Transverse colon (tissue), 4 donors: ENCODE data around the gene MAPK1. TPM values are rescaled to one million over a fixed set of nuclear protein-coding genes. Genes with fewer than 3 reads are reported as not detected.
"Not testable (repeated sequence)": the region's sequence is repeated elsewhere in the genome, so short reads cannot be mapped to it uniquely, and the experiment has no call there.

Experiments
- DNase-seq: peaks from one replicate; pipeline ENCODE4 v3.0.0-alpha.2; 2019
- H3K27ac ChIP-seq, 4 donors: fragments of 200-600 bp; sonication (generic); 2 replicates each; pipeline ENCODE4 v1.5.1; 2016 to 2018; ENCODE audit warnings: inconsistent platforms in 4 of 4
- H3K27me3 ChIP-seq: fragments of 200-600 bp; sonication (generic); 2 replicates; pipeline ENCODE4 v1.5.1; 2017; ENCODE audit warnings: inconsistent platforms
- H3K36me3 ChIP-seq, 4 donors: fragments of 200-600 bp; sonication (generic); 2 replicates each; pipeline ENCODE4 v1.5.1; 2017 to 2019; ENCODE audit warnings: inconsistent platforms in 4 of 4
- H3K4me1 ChIP-seq, 4 donors: fragments of 200-600 bp; sonication (generic); 2 replicates each; pipeline ENCODE4 v1.5.1; 2017 to 2020; ENCODE audit warnings: inconsistent platforms in 4 of 4
- H3K4me3 ChIP-seq, 4 donors: fragments of 200-600 bp; sonication (generic); 1 replicate in 1 of 4; 2 replicates in 3 of 4; pipeline versions ENCODE4 v1.5.1 to v1.6.1; 2017 to 2019; ENCODE audit warnings: inconsistent platforms in 4 of 4
- H3K9me3 ChIP-seq, 2 donors: fragments of 200-600 bp; sonication (generic); 2 replicates each; pipeline ENCODE4 v1.5.1; 2017 to 2019; ENCODE audit warnings: inconsistent platforms in 2 of 2
- EP300 ChIP-seq: sonication (generic); formaldehyde crosslinking; IDR thresholded peaks from one replicate; pipeline ENCODE4 v1.6.1; 2017; ENCODE audit warnings: antibody characterized with exemption, low read depth
- POLR2A ChIP-seq: fragments of 450-650 bp; IDR thresholded peaks from one replicate; pipeline ENCODE4 v1.6.1; 2016; ENCODE audit warnings: antibody characterized with exemption, mild to moderate bottlenecking, moderate library complexity
- POLR2AphosphoS5 ChIP-seq, 3 donors: sonication (generic); formaldehyde crosslinking; IDR thresholded peaks; one replicate each; pipeline ENCODE4 v1.6.1; 2016; ENCODE audit warnings: antibody characterized with exemption in 3 of 3
- WGBS, 2 donors: methylation state at CpG; one replicate each; pipeline ENCODE4 v1.1.5; 2018; ENCODE audit warnings: low coverage in 1 of 2; 5-methylcytosine and 5-hydroxymethylcytosine counted together
- in situ Hi-C, 4 donors: fragments of 200-750 bp; cut with MboI; loops; one replicate each; pipeline versions ENCODE4 v1.15.0 to v1.15.1; 2017; ENCODE audit warnings: low sequenced_read_pairs in 3 of 4, low pct_ligation_motif_present in 1 of 4, low pct_unique_long_range_greater_than_20kb in 1 of 4
- intact Hi-C: fragments of 100-400 bp; cut with DNase I; formaldehyde crosslinking; loops from one replicate; pipeline ENCODE4 v1.15.1; 2023; ENCODE audit warnings: low total_unique reads
- total RNA-seq, 4 donors: library from RNA; depleted of rRNA; stranded (reverse); fragments of >200 nt; gene quantifications; one replicate each; pipeline ENCODE4 v1.1.0, GENCODE V29; 2016
- TF ChIP-seq, protein P1 (sequence below), 5 experiments: fragments of 200-600 bp in 3 of 5; fragments of 450-650 bp in 2 of 5; sonication (generic) in 3 of 5; IDR thresholded peaks; 1 replicate in 2 of 5; 2 replicates in 3 of 5; pipeline ENCODE4 v1.5.1; 2016 to 2017; ENCODE audit warnings: antibody characterized with exemption in 5 of 5, inconsistent platforms in 3 of 5, mild to moderate bottlenecking in 2 of 5, moderate library complexity in 1 of 5

The MAPK1 gene
- total RNA-seq, 4 donors from 2014 or later: 37.1 to 303 (median 57.0) TPM

GRCh38 chr22:21754523-21754922, 112.9 kb downstream of the MAPK1 start:
- in situ Hi-C loops: no loop called here
- no peaks in the 10 kb centered on the region for H3K9me3 ChIP-seq
- no peak overlapping the region for H3K27ac ChIP-seq
- no peak overlapping the region for H3K4me3 ChIP-seq
- 32% methylated on average over 6 of the region's 7 CpGs; no CpG with 5 or more reads in 1 of the 2 donors for WGBS, 2 donors
- DNase-seq: no peak
- no peak for TF ChIP-seq POLR2AphosphoS5 (IDR thresholded peaks at IDR 0.05)
- TF ChIP-seq, protein P1, sequence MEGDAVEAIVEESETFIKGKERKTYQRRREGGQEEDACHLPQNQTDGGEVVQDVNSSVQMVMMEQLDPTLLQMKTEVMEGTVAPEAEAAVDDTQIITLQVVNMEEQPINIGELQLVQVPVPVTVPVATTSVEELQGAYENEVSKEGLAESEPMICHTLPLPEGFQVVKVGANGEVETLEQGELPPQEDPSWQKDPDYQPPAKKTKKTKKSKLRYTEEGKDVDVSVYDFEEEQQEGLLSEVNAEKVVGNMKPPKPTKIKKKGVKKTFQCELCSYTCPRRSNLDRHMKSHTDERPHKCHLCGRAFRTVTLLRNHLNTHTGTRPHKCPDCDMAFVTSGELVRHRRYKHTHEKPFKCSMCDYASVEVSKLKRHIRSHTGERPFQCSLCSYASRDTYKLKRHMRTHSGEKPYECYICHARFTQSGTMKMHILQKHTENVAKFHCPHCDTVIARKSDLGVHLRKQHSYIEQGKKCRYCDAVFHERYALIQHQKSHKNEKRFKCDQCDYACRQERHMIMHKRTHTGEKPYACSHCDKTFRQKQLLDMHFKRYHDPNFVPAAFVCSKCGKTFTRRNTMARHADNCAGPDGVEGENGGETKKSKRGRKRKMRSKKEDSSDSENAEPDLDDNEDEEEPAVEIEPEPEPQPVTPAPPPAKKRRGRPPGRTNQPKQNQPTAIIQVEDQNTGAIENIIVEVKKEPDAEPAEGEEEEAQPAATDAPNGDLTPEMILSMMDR (IDR thresholded peaks at IDR 0.05): no peak
- no peak for TF ChIP-seq POLR2A
- no peak for TF ChIP-seq EP300
- H3K4me1 ChIP-seq: peaks cover 0 to 11% (median 3%) of the 10 kb centered on the region in 4 donors
- intact Hi-C loops: no loop called here
- no peaks in the 10 kb centered on the region for H3K27me3 ChIP-seq
- H3K36me3 ChIP-seq: no peaks in the 10 kb centered on the region

- no peaks in the 10 kb centered on the region for H3K27me3 ChIP-seq
- WGBS, 2 donors: 70% methylated on average over 14 of the region's 14 CpGs; no CpG with 5 or more reads in 1 of the 2 donors
- intact Hi-C loops (no loop called here), in situ Hi-C loops (no loop called here)
- no peak overlapping the region for H3K27ac ChIP-seq
- H3K4me3 ChIP-seq: no peak overlapping the region
- H3K9me3 ChIP-seq: no peaks in the 10 kb centered on the region
- peaks cover 0 to 11% (median 3%) of the 10 kb centered on the region in 4 donors for H3K4me1 ChIP-seq
- TF ChIP-seq POLR2A: no peak
- TF ChIP-seq, protein P1 (IDR thresholded peaks at IDR 0.05): no peak
- no peak for TF ChIP-seq POLR2AphosphoS5 (IDR thresholded peaks at IDR 0.05)
- TF ChIP-seq EP300: no peak
- H3K36me3 ChIP-seq: no peaks in the 10 kb centered on the region
- DNase-seq: no peak
Measured at GRCh38 chr22:21753374-21754111, 113.9 kb downstream of the MAPK1 start.

- WGBS, 2 donors: 94 to 99% methylated on average over 4 of the region's 4 CpGs
- no peak overlapping the region for H3K27ac ChIP-seq
- in situ Hi-C loops: no loop called here
- no peaks in the 10 kb centered on the region for H3K9me3 ChIP-seq
- H3K36me3 ChIP-seq: no peaks in the 10 kb centered on the region
- H3K4me1 ChIP-seq: peaks cover 0 to 11% (median 3%) of the 10 kb centered on the region in 4 donors
- TF ChIP-seq, protein P1 (IDR thresholded peaks at IDR 0.05): no peak
- no peak for TF ChIP-seq POLR2AphosphoS5 (IDR thresholded peaks at IDR 0.05)
- TF ChIP-seq EP300: no peak
- no peak for TF ChIP-seq POLR2A
- no peaks in the 10 kb centered on the region for H3K27me3 ChIP-seq
- H3K4me3 ChIP-seq: no peak overlapping the region
- intact Hi-C loops: no loop called here
- no peak for DNase-seq
Measured at GRCh38 chr22:21752276-21752675, 115.2 kb downstream of the MAPK1 start.

DNA sequence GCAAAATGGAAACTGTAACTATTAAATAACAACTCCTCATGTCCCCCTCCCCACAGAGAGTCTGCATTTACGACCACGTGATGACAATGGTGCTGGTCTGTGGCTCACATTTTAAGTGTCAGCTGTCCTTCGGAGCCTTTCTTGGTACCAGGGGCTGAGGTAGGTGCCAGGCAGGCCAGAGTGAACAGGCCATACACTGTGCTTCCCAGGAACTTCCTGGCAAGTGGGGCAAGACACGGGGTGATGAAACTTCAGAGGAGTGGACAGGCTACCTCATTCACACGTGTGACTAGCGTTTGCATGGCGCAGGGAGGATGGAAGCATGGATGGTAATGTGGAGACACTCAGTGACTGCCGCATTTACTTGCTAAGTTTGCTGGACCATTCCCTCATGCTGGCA, 121.5 kb downstream of the MAPK1 start:
- no peaks in the 10 kb centered on the region for H3K4me1 ChIP-seq
- no peak overlapping the region for H3K4me3 ChIP-seq
- intact Hi-C loops (no loop called here), in situ Hi-C loops (no loop called here)
- 83 to 100% methylated on average over 2 to 8 of the region's 8 CpGs for WGBS, 2 donors
- no peak for DNase-seq
- no peak overlapping the region for H3K27ac ChIP-seq
- H3K36me3 ChIP-seq: no peaks in the 10 kb centered on the region
- no peaks in the 10 kb centered on the region for H3K27me3 ChIP-seq
- TF ChIP-seq POLR2AphosphoS5 (IDR thresholded peaks at IDR 0.05) (no peak), EP300 (no peak), POLR2A (no peak)
- TF ChIP-seq, protein P1 (IDR thresholded peaks at IDR 0.05): no peak
- no peaks in the 10 kb centered on the region for H3K9me3 ChIP-seq

- WGBS, 2 donors: 81 to 84% methylated on average over 4 to 6 of the region's 6 CpGs
- H3K36me3 ChIP-seq, intact Hi-C loops, H3K27me3 ChIP-seq, H3K27ac ChIP-seq, H3K4me3 ChIP-seq, H3K9me3 ChIP-seq, DNase-seq, H3K4me1 ChIP-seq, in situ Hi-C loops: not testable (repeated sequence)
Measured at GRCh38 chr22:21744917-21745316, 122.5 kb downstream of the MAPK1 start.
